NCI-H1105 treated with DMSO at 0.1 percent for 48 hours (cell line): ENCODE results near the gene TMEM273.
"Not testable (repeated sequence)": the region's sequence is repeated elsewhere in the genome, so short reads cannot be mapped to it uniquely, and the experiment has no call there.

Source experiments
- DNase-seq: peaks from one replicate; lab custom pipeline; 2025; lab: John Stamatoyannopoulos, UW

TMEM273 gene

DNA sequence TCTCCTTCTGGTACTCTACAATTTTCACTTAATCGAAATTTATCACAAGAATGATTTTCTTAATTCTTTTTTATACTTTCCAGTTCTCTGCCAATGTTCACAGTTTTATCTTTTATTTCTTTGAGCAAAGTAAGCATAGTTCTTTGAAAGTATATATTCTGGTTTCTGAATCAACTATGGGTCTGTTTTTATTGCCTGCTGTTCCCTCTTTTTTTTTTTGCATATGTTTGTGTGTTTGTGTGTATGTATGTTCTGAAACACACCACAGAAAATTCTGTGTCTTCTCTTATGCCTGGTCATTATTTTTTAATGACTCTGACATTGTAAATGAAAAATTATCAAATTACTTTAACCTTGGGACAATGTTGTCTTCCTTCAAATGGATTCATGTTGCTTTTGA lies 15.9 kb upstream of the TMEM273 start:
- no peak for DNase-seq

DNA sequence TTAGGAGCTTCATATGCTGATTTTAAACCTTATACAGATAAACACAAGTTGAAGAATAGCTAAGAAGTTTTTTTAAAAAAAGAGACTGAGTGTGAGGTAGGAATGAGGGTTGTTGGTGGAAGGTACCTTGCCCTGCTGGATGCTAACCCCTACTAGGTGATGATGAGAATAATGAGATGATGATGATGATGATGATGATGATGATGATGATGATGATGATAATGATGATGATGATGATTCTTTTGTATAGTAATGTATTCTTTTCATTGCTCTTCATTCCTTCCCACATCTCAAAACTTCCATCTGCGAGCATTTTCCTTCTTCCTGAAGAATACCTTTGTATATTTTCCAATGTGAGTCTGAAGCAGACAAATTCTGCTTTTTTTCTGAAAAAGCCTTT lies 14.1 kb upstream of the TMEM273 start:
- DNase-seq: no peak

DNA sequence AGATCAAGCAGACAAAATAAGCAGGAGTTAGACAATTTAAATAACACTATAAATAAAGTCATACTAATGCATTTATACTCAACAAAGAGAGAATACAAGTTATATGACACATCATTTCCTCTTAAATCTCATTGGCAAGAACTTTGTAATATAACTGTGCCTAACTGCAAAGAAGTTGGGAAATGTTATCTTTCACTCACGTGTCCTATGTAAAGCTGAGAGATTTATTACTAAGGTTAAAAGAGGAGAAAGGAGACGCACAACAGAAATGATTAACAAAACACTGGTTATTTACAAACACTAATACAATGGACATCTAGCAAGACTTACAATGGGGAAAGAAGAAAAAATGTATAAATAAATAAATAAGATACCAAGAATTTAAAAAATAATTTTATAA lies 12.7 kb upstream of the TMEM273 start:
- DNase-seq: no peak

DNA sequence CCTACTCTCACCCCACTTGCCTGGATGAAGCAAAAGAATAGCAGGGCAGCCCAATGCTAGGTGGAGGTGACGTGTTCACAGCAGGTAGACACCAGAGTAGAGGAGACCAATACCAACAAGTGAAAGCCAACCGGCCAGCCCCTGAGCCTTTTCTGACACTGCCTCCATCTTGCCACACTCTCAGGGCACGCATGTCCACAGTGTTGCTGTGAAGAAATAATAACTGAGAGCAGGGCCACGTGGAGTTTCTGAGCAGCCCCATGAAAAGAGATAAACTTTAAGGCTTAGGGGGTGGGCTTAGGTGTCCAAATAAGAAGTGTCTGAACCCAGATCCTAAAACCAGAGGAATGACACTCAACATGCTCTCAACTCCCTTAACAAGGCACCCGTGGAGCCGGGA lies 9.0 kb upstream of the TMEM273 start:
- no peak for DNase-seq

DNA sequence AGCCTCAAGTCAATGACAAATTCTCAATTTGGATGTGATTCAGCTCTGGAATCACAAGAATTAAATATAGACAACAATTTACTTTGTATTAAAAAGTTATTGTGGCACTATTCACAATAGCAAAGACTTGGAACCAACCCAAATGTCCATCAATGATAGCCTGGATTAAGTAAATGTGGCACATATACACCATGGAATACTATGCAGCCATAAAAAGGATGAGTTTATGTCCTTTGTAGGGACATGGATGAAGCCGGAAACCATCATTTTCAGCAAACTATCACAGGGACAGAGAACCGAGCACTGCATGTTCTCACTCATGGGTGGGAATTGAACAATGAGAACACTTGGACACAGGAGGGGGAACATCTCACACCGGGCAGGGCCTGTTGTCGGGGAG lies 7.7 kb upstream of the TMEM273 start:
- DNase-seq: not testable (repeated sequence)

DNA sequence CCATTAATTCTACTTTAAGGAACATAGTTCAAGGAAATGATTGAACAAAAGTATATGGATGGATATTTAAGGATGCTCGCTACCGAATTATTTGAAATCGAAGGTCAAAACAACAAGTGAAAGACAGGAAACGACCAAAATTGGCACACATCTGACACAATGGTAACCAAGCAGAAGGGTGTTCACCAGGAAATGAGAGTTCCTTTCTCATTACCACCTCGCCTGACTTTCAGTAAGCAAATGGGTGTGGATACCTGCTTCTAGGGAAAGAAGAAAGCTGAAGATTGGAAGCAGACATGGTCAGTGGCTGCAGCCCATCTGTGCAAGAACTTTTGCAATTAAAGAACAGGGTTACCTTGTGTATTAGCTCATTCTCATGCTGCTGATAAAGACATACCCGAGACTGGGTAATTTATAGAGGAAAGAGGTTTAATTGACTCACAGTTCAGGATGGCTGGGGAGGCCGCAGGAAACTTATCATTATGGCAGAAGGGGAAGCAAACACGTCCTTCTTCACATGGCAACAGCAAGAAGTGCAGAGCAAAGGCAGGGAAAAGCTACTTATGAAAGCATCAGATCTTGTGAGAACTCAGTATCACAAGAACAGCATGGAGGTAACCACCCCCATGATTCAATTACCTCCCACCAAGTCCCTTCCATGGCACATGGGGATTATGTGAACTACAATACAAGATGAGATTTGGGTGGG lies 6.2 kb upstream of the TMEM273 start:
- DNase-seq: no peak

DNA sequence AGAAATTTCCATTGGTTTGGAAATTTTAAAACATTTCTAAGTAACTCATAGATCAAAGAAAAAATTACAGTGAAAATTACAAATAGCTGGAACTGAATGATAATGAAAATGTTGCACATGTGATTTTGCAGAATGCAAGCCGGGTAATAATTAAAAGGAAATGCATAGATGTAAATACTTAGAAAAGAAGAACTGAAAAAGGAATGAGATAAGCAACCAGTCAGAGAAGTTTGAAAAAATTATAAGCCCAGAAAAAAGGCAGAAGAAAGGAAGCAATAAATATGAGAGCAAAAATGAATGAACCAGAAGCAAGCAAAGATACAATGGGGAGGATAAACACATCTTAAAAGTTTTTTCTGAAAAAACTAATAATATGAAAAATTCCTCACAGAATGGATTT lies 3.2 kb upstream of the TMEM273 start:
- DNase-seq: no peak

DNA sequence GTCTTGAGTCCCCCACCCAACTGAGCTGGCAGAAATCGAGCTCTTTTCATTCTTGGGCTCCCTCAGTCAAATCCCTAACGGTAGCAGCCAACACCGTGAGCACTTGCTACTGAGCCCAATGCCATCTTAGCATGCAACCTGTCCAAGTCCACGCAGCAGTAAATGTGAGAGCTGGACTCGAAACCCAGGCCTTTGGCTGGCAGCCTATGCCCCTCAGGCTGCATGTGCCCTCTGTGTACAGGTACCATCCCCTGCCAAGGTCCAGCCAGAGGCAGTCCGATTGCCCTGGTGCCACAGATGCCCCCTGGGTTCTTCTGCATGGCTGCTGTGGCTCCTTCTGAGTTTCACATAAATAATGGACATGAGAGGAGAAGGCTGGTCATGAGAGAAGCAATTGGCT lies 1.2 kb upstream of the TMEM273 start:
- no peak for DNase-seq

DNA sequence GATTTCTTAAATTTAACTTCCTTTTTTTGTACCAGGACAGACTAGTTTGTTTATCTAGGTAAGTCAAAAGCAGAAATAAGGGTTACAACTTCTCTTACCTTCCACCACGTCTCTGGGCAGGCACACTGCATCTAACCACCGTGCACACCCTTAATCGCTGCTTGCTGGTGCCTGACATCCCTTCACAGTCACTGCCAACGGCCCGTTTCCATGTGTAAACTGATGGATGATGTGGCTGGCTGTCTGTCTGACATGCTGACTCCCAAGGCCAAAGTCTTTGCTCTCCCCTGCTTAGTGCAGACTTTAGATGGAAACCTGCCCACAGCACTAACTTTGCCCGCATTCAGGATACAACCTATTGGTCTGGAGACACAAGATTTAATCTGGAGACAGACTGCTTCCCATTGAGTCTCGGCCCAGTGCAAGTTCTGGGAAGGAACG lies 1.1 kb downstream of the TMEM273 start:
- no peak for DNase-seq

DNA sequence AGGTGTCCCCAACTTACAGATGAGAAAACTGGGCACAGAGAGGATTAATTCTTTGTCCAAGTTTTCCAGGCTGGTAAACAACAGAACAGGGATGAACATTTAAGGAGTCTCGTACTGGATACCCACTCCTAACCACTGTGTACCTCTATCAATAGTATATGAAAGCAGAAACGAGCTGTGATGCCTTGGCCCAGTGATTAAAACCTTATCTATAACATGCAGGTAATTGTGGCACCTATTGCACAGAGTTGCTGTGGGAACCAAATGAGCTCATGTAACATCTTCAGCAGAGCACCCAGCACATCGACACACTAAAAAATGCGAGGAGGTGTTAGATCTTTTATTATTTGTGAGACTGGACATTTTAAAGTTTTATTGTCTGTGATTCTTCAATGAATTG lies 1.6 kb downstream of the TMEM273 start:
- no peak for DNase-seq

DNA sequence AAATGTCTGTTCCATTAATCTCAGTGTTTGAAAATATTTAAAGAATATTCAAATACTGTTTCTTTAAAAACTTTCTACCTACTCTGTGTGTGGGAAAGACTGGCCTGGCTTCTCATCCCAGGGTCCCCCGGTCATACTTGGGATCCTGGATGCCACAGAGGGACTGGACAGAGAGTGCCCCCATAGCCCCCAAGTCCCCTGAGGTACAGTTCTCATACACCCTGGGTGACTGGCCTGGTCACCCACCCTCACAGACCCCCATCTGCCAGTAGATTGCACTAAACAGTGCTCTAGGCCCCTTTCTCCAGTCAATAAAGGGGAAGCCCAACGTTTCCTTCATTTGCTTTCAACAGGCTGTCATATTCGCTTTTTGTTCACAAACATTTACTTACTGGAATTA lies 3.0 kb downstream of the TMEM273 start:
- DNase-seq: no peak

DNA sequence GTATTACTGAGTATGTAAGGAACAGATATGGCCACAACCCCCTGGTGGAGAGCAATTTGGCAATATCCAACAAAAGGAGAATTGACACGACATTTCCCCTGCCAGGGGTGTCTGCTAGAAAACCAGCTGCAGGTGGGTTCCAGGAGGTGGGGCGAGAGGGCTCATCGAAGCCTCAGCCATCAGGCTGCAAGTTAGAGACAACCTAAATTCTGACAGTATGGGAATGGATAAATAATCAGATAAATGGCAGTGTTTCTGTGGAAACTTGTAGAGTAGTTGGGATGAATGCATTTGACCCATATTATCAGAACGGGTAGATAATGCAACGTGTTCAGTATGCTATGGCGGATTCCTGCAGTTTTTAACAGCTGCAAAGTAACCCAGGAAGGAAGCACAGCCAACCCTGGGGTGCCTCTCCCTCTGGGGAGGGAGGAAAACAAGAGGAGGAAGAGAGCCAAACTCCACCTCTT lies 3.5 kb downstream of the TMEM273 start:
- DNase-seq: no peak

DNA sequence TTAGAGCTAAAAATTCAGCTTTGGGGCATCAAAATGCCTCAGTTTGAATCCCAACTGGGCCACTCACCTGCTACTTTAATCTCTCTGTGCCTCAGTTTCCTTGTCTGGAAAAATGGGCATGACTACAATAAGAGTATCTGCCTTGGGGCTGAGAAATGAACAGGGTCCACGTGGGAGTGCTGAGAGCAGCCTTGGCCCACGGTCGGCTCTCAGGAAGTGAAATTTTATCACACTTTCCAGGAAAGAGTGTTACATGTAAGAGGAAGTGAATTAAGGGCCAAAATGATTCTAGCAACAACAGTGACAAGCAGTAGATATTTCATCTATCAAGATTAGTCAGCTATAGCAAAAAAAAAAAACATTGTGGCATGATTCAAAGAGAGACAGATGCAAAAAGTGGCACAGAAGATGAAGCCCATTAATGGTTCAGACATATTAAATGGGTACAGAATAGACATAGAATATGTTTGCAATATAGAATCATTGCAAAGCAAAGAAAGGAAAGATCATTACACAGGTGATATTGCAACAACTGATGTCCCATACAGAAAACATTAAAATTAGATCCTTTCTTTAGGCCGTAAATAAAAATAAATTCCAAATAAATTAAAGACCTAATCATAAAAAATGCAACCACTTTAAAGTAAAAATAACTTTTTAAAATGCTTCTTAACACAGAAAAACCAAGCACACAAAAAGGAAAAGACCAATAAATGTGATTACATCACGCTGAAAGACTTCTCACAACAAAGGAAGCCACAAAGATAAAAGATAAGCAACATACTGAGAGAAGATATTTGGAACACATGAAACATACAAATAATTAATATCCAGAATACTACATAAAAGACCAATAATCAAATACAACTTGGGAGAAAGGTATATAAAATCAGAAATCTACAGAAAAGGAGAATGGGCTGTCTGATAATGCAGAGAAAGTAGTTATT lies 4.3 kb downstream of the TMEM273 start:
- DNase-seq: no peak

DNA sequence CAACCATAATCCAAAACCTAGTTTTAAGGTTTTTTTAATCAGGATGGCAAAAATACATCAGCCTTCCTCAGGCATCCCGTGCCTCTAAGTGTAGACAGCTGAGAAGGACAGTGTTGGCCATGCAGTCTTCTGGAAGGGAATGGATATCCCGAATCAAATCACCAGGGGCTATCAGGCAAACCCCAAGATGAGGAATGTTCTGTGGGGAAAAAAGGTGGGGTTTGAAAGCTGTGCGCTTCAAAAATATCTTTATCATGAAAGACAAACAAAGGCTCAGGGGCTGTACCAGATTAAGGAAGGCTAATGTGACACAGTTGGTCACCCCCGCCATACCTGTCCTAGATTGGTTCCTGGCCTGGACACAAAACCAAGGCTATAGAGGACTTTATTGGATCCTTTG lies 5.4 kb downstream of the TMEM273 start:
- no peak for DNase-seq

DNA sequence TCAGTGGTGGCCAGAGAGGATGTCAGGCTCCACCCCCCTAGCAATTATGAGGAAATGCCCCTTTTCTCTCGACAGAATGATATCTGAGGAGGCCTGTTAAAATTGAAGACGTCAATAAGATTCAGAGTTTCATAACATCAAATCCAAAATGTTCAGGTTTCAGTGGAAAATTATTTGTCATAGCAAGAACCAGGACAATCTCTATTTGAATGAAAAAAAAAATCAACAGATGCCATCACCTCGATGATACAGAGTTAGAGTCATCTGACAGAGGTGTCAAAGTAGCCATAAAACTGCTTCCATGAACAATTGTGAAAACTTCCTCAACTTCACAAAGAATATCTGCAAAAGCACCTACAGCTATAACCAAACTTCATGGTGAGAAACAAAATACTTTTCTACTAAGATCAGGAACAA lies 7.7 kb downstream of the TMEM273 start:
- DNase-seq: no peak

DNA sequence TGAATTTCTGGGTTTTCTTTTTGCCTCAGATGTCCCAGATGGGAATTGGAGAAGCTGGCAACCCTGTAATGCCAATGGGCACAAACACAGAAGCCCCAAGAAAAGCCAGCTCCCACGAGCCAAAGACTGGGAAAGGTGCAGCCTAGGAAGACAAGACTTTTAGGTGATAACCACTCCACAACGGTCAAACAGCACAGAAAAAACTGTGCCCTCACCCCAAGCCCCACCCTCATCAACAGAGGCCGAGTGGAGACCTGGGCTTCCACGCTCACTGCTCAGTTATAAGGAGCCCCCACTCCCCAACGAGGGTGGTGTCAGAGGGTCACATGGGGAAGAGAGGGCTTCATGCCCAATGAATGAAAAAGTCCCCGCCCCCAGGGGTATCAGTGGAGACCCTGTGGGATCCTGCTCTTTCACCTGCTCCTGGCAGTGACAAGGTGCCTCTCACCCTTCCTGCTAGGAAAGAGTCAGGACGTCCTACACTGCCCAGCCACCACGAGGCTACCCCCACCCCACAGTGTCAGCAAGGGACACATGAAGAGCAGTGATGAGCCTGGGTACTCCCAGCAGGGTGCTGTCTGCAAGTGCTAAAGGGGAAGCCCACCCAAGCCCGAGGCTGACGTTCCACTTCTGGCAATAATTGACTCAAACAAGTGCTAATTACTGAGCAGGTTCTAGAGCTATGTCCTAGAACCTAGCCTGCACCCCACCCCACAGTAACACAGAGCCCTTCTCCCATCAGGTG lies 8.3 kb downstream of the TMEM273 start:
- no peak for DNase-seq

DNA sequence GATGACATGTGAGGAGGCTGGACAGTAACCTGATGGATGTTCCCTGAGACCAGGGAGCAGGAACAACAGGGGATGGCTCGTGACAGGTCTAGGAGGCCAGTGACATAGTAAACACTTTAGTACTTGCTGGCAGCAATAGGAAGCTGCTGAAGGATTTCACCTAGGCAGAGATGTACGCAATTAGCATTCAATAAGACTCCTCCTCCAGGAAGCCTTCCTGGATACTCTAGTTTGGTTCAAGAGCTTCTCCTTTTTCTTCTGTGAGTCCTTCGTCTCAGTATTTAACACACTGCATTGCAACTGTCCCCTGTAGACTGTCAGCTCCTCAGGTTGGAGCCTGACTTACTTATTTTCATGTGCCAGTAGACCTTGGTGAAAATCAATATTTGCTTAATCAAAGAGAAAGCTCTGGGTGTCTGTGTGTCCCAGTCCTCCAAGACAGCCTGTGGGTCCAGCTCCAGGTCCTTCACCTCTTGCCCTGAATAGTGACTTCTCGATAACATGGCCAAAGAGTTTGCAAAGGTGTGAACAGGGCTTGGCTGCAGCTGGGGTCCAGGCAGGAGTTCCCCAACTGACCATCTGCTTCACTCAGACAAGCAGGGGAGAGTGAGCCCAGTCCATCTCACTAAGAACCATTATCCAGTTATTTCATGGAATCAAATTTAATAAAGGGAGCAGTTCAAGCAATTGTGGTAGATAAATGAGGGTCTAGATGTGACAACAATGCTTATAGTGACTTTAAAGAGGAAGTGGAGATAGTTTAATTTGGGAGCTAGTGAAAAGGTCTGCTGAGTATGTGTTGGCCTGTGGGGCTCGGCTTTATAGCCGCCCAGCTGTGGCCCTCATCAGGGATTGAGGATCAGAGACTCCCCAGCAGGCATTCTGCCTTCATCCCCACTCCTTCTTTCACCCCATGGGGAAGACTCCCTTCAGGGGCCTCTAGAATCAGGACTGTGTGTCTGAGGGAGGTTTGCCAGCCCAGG lies 9.4 kb downstream of the TMEM273 start:
- DNase-seq: no peak

DNA sequence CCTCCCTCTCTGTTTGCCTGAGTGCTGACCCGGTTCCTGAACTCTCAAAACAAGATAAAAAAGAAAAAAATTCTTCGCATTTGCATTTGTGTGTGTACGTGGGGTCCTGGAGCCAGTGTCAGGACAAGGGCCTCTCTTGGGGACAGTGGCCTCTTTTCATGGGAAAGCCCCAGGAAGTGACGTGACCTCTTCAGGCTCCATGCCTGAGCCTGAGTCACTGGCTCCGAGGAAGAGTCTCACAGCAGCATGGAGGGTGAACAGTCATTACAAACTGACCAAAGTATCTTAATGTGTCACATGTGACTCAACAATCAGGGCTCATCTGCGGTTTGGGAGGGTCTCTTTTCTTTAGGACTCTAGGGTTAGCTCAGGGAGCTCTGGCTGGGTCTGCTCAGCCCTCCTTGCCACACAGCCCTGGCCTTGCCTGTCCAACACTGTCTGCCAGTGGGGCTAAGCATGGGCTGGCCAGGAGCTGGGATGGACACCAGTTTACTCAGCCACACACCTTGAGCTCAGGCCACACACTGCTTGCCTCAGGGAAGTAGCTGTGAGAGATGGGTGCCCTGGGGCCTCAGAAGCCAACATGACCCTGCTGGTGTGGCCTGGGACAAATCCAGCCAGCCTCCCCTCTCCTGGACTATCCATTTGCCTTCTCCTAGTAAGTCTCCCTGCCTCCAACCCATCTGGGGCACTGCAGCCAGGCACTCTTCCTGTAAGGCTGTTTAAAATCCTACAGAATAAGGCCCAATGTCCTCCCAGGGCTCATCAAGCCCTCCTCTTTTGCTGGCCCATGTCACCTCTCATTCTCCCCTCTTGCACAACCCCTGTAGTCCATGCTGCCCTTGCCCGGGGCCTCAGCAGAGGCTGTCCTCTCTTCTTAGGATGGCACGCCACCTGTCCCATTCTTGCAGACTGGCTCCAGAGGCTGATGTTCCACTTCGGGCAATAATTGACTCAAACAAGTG lies 10.5 kb downstream of the TMEM273 start:
- no peak for DNase-seq

DNA sequence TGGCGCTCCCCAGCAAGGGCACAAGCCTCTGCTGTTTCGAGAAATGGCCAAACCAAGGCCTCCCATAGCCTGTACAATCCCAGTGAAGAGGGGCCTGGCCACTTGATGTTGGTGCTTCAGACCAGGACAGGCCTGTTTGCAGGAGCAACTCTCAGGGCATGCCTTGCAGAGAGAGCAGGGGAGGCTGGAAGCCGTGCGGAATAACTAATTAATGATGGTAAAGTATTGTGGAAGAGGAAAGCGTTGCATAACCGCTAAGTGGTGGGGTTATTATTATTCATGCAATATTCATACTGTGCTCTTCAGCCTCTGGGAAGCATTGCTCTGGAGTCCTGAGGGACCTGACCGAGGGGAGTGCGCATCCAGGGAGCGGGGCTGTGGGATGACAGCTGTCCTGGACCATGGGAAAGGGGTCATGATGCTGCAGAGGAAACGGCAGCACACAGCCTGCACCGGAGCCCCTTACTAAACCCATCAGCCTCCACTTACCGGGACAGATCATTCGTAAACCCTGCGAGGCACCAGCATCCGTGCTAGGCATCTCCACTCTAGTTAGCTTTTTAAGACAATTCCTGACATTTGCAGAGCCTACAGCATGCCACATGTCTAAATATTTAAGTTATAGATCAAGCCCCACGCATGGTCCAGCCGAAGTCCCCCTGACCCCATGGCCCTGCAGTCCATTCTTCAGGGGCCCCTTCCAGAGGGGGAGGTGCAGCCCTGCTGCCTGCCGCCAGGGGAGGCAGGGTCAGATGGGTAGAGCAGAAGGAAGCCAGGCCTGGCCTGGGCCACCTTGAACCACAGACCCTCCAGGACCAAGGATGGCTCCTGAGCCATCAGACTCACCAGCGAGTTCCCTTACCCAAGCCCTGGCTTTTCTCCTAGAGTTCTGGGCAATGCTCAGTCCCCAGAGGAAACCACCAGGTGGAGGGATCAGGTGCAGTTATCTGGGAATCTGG lies 11.6 kb downstream of the TMEM273 start:
- DNase-seq: no peak
